HG03280 (cell line): ENCODE data around the gene WNT4.

Source experiments
- ATAC-seq: cut with Tn5 transposase; IDR thresholded peaks from one replicate; pipeline ENCODE4 v1.9.1; 2021; ENCODE audit warnings: mild to moderate bottlenecking, moderate library complexity; ENCODE audit not compliant: unreplicated experiment

WNT4 gene

GRCh38 chr1:22089134-22089571, 53.7 kb downstream of the WNT4 start:
- no peak for ATAC-seq

GRCh38 chr1:22088331-22088730, 54.6 kb downstream of the WNT4 start:
- no peak for ATAC-seq

DNA sequence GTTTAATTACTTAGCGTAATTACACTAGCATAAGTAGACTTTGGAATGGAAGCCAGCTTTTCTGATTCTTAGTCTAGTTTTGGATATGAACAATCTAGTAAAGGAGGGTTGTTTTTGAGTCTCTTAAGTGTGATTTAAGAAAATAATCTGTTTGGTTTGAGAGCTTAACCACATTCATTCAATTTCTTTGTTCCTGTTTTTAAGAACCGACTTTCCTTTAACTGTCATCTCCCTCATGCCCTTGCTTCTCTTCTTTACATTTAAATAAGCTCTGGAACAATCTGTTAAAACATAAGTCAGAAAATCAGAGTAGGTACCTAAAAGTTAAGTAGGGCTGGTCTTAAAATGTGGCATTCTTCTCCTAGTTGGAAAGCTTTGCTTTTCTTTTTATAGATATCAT, 62.7 kb downstream of the WNT4 start:
- no peak for ATAC-seq

DNA sequence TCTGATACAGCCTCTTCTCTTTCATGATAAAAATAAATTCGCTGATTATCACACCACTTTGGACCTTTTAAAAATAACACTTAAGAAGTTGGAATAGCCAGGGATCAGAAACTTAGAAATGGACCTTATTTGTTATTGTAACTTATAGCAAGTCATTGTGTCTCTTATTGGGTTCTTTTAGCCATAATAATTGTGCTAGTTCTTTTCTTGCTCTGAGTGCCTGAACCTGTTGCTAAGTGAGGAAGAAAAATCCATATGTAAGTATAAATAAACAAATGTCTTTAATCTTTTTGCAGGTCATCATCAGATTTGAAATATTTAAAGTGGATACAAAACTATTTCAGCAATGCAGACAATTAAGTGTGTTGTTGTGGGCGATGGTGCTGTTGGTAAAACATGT, 64.8 kb downstream of the WNT4 start:
- ATAC-seq = no peak

- no peak for ATAC-seq
These were observed 65.2 kb downstream of the WNT4 start for GRCh38 chr1:22077728-22078127.

- ATAC-seq = no peak
These were observed 66.6 kb downstream of the WNT4 start for GRCh38 chr1:22076346-22076745.

- no peak for ATAC-seq
These were observed 67.2 kb downstream of the WNT4 start for GRCh38 chr1:22075718-22076117.

DNA sequence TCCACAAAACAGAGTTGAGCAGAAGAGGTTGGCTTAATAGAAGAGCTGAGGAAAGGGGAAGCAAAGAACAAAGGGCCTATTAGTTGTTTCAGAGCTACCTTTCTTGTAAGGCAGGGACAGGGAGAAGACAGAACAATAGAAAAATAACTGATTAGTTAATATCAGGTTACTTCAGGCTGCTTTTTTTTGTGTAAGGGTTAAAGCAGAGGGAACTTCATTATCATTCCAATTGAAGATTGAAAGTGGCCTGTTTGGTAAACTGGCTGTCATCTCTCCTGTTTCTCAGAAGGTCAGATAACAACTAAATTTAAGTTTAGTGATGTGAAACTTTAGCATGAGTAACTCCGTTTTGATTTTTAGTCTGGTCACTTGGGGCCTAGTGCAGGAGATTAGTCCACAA, 68.1 kb downstream of the WNT4 start:
- ATAC-seq = no peak

DNA sequence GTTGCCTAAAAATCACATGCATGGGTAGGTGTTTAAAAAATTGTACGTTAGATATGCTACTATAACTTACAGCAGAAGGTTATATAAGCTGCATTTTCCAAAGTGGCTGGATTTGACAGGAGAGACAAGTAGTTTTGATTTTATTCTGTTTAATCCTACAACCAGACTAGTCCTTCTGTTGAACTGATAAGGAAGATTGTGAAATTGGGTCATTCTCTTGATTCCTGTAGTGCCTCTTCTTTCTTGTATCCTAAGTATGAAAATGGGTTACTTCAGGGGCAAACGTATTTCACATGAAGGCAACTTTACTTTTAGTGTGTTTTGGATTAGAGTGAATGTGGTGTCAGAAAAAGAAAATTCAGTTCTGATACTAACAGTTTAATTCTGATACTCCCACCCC, 71.4 kb downstream of the WNT4 start:
- ATAC-seq = no peak
